Aorta (tissue), 5 donors: ENCODE data around the gene ANXA11. TPM values are rescaled to one million over a fixed set of nuclear protein-coding genes. Genes with fewer than 3 reads are reported as not detected.

Experiments used
- ATAC-seq: fragments of 200-7000 bp; cut with Tn5 transposase; one replicate; pipeline ENCODE4 v1.9.1; 2022; ENCODE audit warnings: moderate library complexity; ENCODE audit not compliant: low FRiP score
- DNase-seq, 2 donors: peaks; one replicate each; pipeline ENCODE4 v3.0.0-alpha.2; 2020
- H3K27ac ChIP-seq, 2 donors: one replicate each; pipeline ENCODE4 v1.5.1; 2013; ENCODE audit warnings: low read length in 2 of 2, mild to moderate bottlenecking in 2 of 2, moderate library complexity in 2 of 2, control low read depth in 1 of 2, inconsistent platforms in 1 of 2, low read depth in 1 of 2
- H3K27me3 ChIP-seq, 2 donors: one replicate each; pipeline ENCODE4 v1.6.1; 2013; ENCODE audit warnings: control low read depth in 1 of 2, low read length in 1 of 2, mild to moderate bottlenecking in 1 of 2, moderate library complexity in 1 of 2; ENCODE audit not compliant: insufficient read depth in 2 of 2, control insufficient read depth in 1 of 2
- H3K36me3 ChIP-seq, 2 donors: one replicate each; pipeline ENCODE4 v1.6.1; 2013; ENCODE audit warnings: control low read depth in 1 of 2, low read length in 1 of 2, mild to moderate bottlenecking in 1 of 2; ENCODE audit not compliant: insufficient read depth in 2 of 2, control insufficient read depth in 1 of 2
- H3K4me1 ChIP-seq, 2 donors: one replicate each; pipeline ENCODE4 v1.6.1; 2013; ENCODE audit warnings: low read length in 2 of 2, control low read depth in 1 of 2, mild to moderate bottlenecking in 1 of 2, moderate library complexity in 1 of 2; ENCODE audit not compliant: insufficient read depth in 2 of 2, control insufficient read depth in 1 of 2
- H3K4me3 ChIP-seq, 2 donors: one replicate each; pipeline ENCODE4 v1.5.1; 2013; ENCODE audit warnings: low read length in 2 of 2, control low read depth in 1 of 2, mild to moderate bottlenecking in 1 of 2
- H3K9me3 ChIP-seq: one replicate; pipeline ENCODE4 v1.6.1; 2013; ENCODE audit warnings: mild to moderate bottlenecking, low read length; ENCODE audit not compliant: control insufficient read depth
- WGBS, 2 donors: extraction: QIAGEN DNeasy Blood & Tissue Kit; methylation state at CpG; one replicate each; pipeline ENCODE4 v1.1.7; 2013; 5-methylcytosine and 5-hydroxymethylcytosine counted together
- intact Hi-C, 2 donors: fragments of 100-400 bp; cut with DNase I; formaldehyde crosslinking; loops; one replicate each; pipeline versions ENCODE4 v1.14.2 to v1.15.0; 2022
- polyA plus RNA-seq, 2 donors: library from polyadenylated mRNA; stranded (reverse); fragments of 200-250 nt; gene quantifications; one replicate each; pipeline ENCODE4 v1.2.3, GENCODE V29; 2013
- total RNA-seq, 2 donors: library from RNA; stranded (reverse); fragmentation: NEBNext Ultra II Directional; extraction: Animal tissue kit (Norgen Biotek cat#: 25700); gene quantifications; one replicate each; pipeline ENCODE4 v1.2.1, GENCODE V29; 2021
- donor health status: healthy with polysubstance abuse.
- donor health status: Bipolar disorder and iron deficiency.
- donor health status: DM: no; HTN: no; CAD: no.
- donor health status: DM: no; HTN: no; CAD: no.
- donor health status: DM: yes; HTN: yes; CAD: no.

The ANXA11 gene
- total and polyA plus RNA-seq, 4 donors: 97.3 to 256 (median 193) TPM

- intact Hi-C loops: loop anchor here in 1 of 2 donors (10.0 kb wide), 1 partner anchor 58 kb away; the partner anchor contains the start of gene TMEM254
- Histone ChIP-seq H3K9me3 (no peaks in the 10 kb centered on the region), H3K27me3 (no peaks in the 10 kb centered on the region), H3K4me3 (peak within 1 kb of the TSS in 1 of 2 donors; percentile 22), H3K27ac (no peak within 1 kb of the TSS), H3K4me1 (no peaks in the 10 kb centered on the region), H3K36me3 (no peaks in the 10 kb centered on the region)
- peak in 1 of 2 donors; percentile 87 for DNase-seq
- peak; percentile 70 for ATAC-seq
- WGBS, 2 donors: 2% methylated on average over 49 to 58 of the region's 58 CpGs
Measured at GRCh38 chr10:80132299-80133139, 72.8 kb downstream of the ANXA11 start, which contains the start of gene PLAC9. Gene PLAC9 (plus strand): TSS chr10:80132730. CDS start chr10:80132763, 33 bp downstream.

- H3K27ac ChIP-seq: no peak overlapping the region
- H3K4me1 ChIP-seq: no peaks in the 10 kb centered on the region
- DNase-seq (no peak), ATAC-seq (no peak)
- whole genome bisulfite sequencing, 2 donors: 73 to 74% methylated on average over 6 of the region's 6 CpGs
- no peaks in the 10 kb centered on the region for H3K36me3 ChIP-seq
- intact Hi-C loops: loop anchor here in 1 of 2 donors (10.0 kb wide), 1 partner anchor 57 kb away; the partner anchor contains the start of gene TMEM254
- H3K4me3 ChIP-seq: no peak overlapping the region
- H3K9me3 ChIP-seq: no peaks in the 10 kb centered on the region
- H3K27me3 ChIP-seq: no peaks in the 10 kb centered on the region
Measured at GRCh38 chr10:80131499-80131901, 73.8 kb downstream of the ANXA11 start.

- no peak for ATAC-seq
Measured at GRCh38 chr10:80126876-80127275, 78.5 kb downstream of the ANXA11 start.

GRCh38 chr10:80122746-80123145 is 82.6 kb downstream of the ANXA11 start:
- H3K4me3 ChIP-seq: no peak overlapping the region
- no peaks in the 10 kb centered on the region for H3K27me3 ChIP-seq
- intact Hi-C loops: no loop called here
- H3K27ac ChIP-seq: no peak overlapping the region
- DNase-seq (no peak), ATAC-seq (no peak)
- WGBS, 2 donors: 24 to 43% methylated on average over 2 of the region's 2 CpGs
- H3K4me1 ChIP-seq: no peaks in the 10 kb centered on the region
- H3K9me3 ChIP-seq: no peaks in the 10 kb centered on the region
- no peaks in the 10 kb centered on the region for H3K36me3 ChIP-seq

More at GRCh38 chr10:80126876-80127275, 78.5 kb downstream of the ANXA11 start:
- WGBS, 2 donors: 53 to 54% methylated on average over 4 of the region's 4 CpGs
- Histone ChIP-seq H3K27me3 (no peaks in the 10 kb centered on the region), H3K9me3 (no peaks in the 10 kb centered on the region), H3K4me1 (no peaks in the 10 kb centered on the region), H3K36me3 (no peaks in the 10 kb centered on the region), H3K4me3 (no peak overlapping the region), H3K27ac (no peak overlapping the region)
- DNase-seq: no peak
- intact Hi-C loops: no loop called here

GRCh38 chr10:80122110-80122710 is 83.1 kb downstream of the ANXA11 start:
- no peak overlapping the region for H3K27ac ChIP-seq

GRCh38 chr10:80118669-80119068 is 86.7 kb downstream of the ANXA11 start:
- H3K36me3 ChIP-seq: no peaks in the 10 kb centered on the region
- DNase-seq: no peak
- H3K9me3 ChIP-seq: no peaks in the 10 kb centered on the region
- ATAC-seq: no peak
- no peaks in the 10 kb centered on the region for H3K27me3 ChIP-seq
- H3K4me3 ChIP-seq: no peak overlapping the region
- H3K27ac ChIP-seq: no peak overlapping the region
- WGBS, 2 donors: 85 to 89% methylated on average over 4 of the region's 4 CpGs
- no peaks in the 10 kb centered on the region for H3K4me1 ChIP-seq
- intact Hi-C loops: no loop called here

More at GRCh38 chr10:80122110-80122710, 83.1 kb downstream of the ANXA11 start:
- no peak overlapping the region for H3K4me3 ChIP-seq
- no peaks in the 10 kb centered on the region for H3K4me1 ChIP-seq
- DNase-seq: no peak
- no peaks in the 10 kb centered on the region for H3K27me3 ChIP-seq
- no peaks in the 10 kb centered on the region for H3K36me3 ChIP-seq
- H3K9me3 ChIP-seq: no peaks in the 10 kb centered on the region
- intact Hi-C loops: no loop called here
- no peak for ATAC-seq

GRCh38 chr10:80110986-80111385 is 94.4 kb downstream of the ANXA11 start:
- Histone ChIP-seq H3K27me3 (no peaks in the 10 kb centered on the region), H3K36me3 (no peaks in the 10 kb centered on the region), H3K27ac (no peak overlapping the region), H3K9me3 (no peaks in the 10 kb centered on the region), H3K4me1 (no peaks in the 10 kb centered on the region), H3K4me3 (no peak overlapping the region)
- ATAC-seq: no peak
- WGBS, 2 donors: 94 to 97% methylated on average over 1 of the region's 1 CpG
- DNase-seq: no peak
- intact Hi-C loops: no loop called here

GRCh38 chr10:80108576-80109239 is 96.6 kb downstream of the ANXA11 start:
- ATAC-seq: no peak
- Histone ChIP-seq H3K36me3 (no peaks in the 10 kb centered on the region), H3K4me1 (no peaks in the 10 kb centered on the region), H3K9me3 (no peaks in the 10 kb centered on the region), H3K27me3 (no peaks in the 10 kb centered on the region), H3K4me3 (no peak overlapping the region), H3K27ac (no peak overlapping the region)
- intact Hi-C loops: no loop called here
- 96 to 98% methylated on average over 8 of the region's 8 CpGs for WGBS, 2 donors
- DNase-seq: no peak
